ENCODE results near the gene DNM3. TPM values are rescaled to one million over a fixed set of nuclear protein-coding genes. Genes with fewer than 3 reads are reported as not detected.

The DNM3 gene
- total and polyA plus RNA-seq, 7 donors = 0.60 to 13.3 (median 3.9) TPM

- Histone ChIP-seq H3K27ac (no peak overlapping the region), H3K9me3 (no peaks in the 10 kb centered on the region), H3K4me1 (no peaks in the 10 kb centered on the region), H3K36me3 (peaks cover 0 to 8% (median 0%) of the 10 kb centered on the region in 4 donors), H3K4me3 (no peak overlapping the region), H3K27me3 (no peaks in the 10 kb centered on the region)
- no peak for TF ChIP-seq POLR2A (IDR thresholded peaks at IDR 0.05)
- no peak for TF ChIP-seq CTCF (IDR thresholded peaks at IDR 0.05)
- no peak for TF ChIP-seq POLR2AphosphoS5 (IDR thresholded peaks at IDR 0.05)
- TF ChIP-seq EP300 (IDR thresholded peaks at IDR 0.05) = no peak
- no peak for DNase-seq
- WGBS, 2 donors = 89 to 91% methylated on average over 5 of the region's 5 CpGs
- intact Hi-C loops (cut with DNase I) = loop anchor here (5.0 kb wide), 2 partner anchors 97 to 402 kb away; partner anchors contain the start of gene PIGC
These were observed 199.2 kb downstream of the DNM3 start for GRCh38 chr1:172040466-172040865.

- Histone ChIP-seq H3K27me3 (no peaks in the 10 kb centered on the region), H3K4me1 (no peaks in the 10 kb centered on the region), H3K36me3 (peaks cover 0 to 9% (median 0%) of the 10 kb centered on the region in 4 donors), H3K27ac (no peak overlapping the region), H3K9me3 (no peaks in the 10 kb centered on the region), H3K4me3 (no peak overlapping the region)
- no peak for TF ChIP-seq CTCF (IDR thresholded peaks at IDR 0.05)
- TF ChIP-seq POLR2AphosphoS5 (IDR thresholded peaks at IDR 0.05) = no peak
- TF ChIP-seq POLR2A (IDR thresholded peaks at IDR 0.05) = no peak
- no peak for TF ChIP-seq EP300 (IDR thresholded peaks at IDR 0.05)
- DNase-seq = no peak
- intact Hi-C loops (cut with DNase I) = loop anchor here (5.0 kb wide), 2 partner anchors 96 to 401 kb away; partner anchors contain the start of gene PIGC
These were observed 199.8 kb downstream of the DNM3 start for GRCh38 chr1:172041102-172041501.

GRCh38 chr1:172041742-172042141 lies 200.4 kb downstream of the DNM3 start:
- no peak overlapping the region for H3K27ac ChIP-seq
- 90 to 95% methylated on average over 2 of the region's 2 CpGs for WGBS, 2 donors
- no peaks in the 10 kb centered on the region for H3K4me1 ChIP-seq
- DNase-seq = no peak
- no peaks in the 10 kb centered on the region for H3K9me3 ChIP-seq
- peaks cover 0 to 9% (median 0%) of the 10 kb centered on the region in 4 donors for H3K36me3 ChIP-seq
- intact Hi-C loops (cut with DNase I) = loop anchor here (2.0 to 5.0 kb wide), 4 partner anchors 96 to 401 kb away; partner anchors contain the start of gene PIGC
- H3K27me3 ChIP-seq = no peaks in the 10 kb centered on the region
- TF ChIP-seq POLR2AphosphoS5 (IDR thresholded peaks at IDR 0.05) = no peak
- TF ChIP-seq CTCF (IDR thresholded peaks at IDR 0.05) = peak in 3 of 4 experiments; percentile 36 to 46 (median 39)
- TF ChIP-seq POLR2A (IDR thresholded peaks at IDR 0.05) = no peak
- no peak overlapping the region for H3K4me3 ChIP-seq

GRCh38 chr1:172043900-172044299 lies 202.6 kb downstream of the DNM3 start:
- Histone ChIP-seq H3K27me3 (no peaks in the 10 kb centered on the region), H3K27ac (no peak overlapping the region), H3K36me3 (peaks cover 0 to 9% (median 0%) of the 10 kb centered on the region in 4 donors), H3K4me1 (no peaks in the 10 kb centered on the region), H3K4me3 (no peak overlapping the region), H3K9me3 (no peaks in the 10 kb centered on the region)
- intact Hi-C loops (cut with DNase I) = loop anchor here (2.0 to 5.0 kb wide), 4 partner anchors 93 to 398 kb away; partner anchors contain the start of gene PIGC
- DNase-seq = no peak
- TF ChIP-seq POLR2AphosphoS5 (IDR thresholded peaks at IDR 0.05) = no peak
- no peak for TF ChIP-seq CTCF (IDR thresholded peaks at IDR 0.05)
- no peak for TF ChIP-seq POLR2A (IDR thresholded peaks at IDR 0.05)
- TF ChIP-seq EP300 (IDR thresholded peaks at IDR 0.05) = no peak

GRCh38 chr1:172051898-172052297 lies 210.6 kb downstream of the DNM3 start:
- no peaks in the 10 kb centered on the region for H3K27me3 ChIP-seq
- WGBS, 2 donors = 93 to 94% methylated on average over 2 of the region's 2 CpGs
- H3K4me3 ChIP-seq = no peak overlapping the region
- no peaks in the 10 kb centered on the region for H3K9me3 ChIP-seq
- intact Hi-C loops (cut with DNase I) = no loop called here
- no peaks in the 10 kb centered on the region for H3K36me3 ChIP-seq
- no peak overlapping the region for H3K27ac ChIP-seq
- H3K4me1 ChIP-seq = no peaks in the 10 kb centered on the region
- DNase-seq = no peak
- no peak for TF ChIP-seq POLR2AphosphoS5 (IDR thresholded peaks at IDR 0.05)
